Measurements from ENCODE around the gene SWSAP1. TPM values are rescaled to one million over a fixed set of nuclear protein-coding genes. Genes with fewer than 3 reads are reported as not detected.

SWSAP1 gene
- total and polyA plus RNA-seq, 2 of the 8 experiments (the other 6 are each of a cell fraction or from before 2014, with no cell fraction given): 3.1 to 5.2 TPM

- ChIA-PET CTCF (ENCODE audit: partially characterized antibody) (interaction anchor here (0.6 to 2.6 kb wide), 3 partner anchors 16 to 1290 kb away, joined by 3 to 26 read pairs (median 4); partner anchors contain the start of gene SWSAP1), POLR2A (ENCODE audit: partially characterized antibody) (interaction anchor here (0.8 to 3.1 kb wide), 4 partner anchors 11 to 22 kb away, joined by 3 to 34 read pairs (median 6); partner anchors contain the start of gene SWSAP1)
- H3K27ac ChIP-seq (ENCODE audit: low read depth, low read length): no peak overlapping the region
- H2BK120ac ChIP-seq (replicated peaks; ENCODE audit: low read depth, low read length): no peak overlapping the region
- H3K14ac ChIP-seq (ENCODE audit: insufficient read length): no peak overlapping the region
- DNase-seq (ENCODE audit: low read depth in 1 of 2, low spot score in 2 of 2) (no peak), FAIRE-seq (no peak)
- H3K79me1 ChIP-seq (ENCODE audit: low read depth, low read length): peaks cover 3% of the 10 kb centered on the region; the same call in 1 of the 2 replicates
- no peak overlapping the region for H3K18ac ChIP-seq (ENCODE audit: extremely low read depth, low read length)
- no peak for TF ChIP-seq MAFK (IDR thresholded peaks at IDR 0.05; ENCODE audit: low read depth, low read length)
- TF ChIP-seq SP1 (IDR thresholded peaks at IDR 0.05; ENCODE audit: low read depth, low read length): no peak
- TF ChIP-seq RBBP5 (IDR thresholded peaks at IDR 0.05; ENCODE audit: borderline replicate concordance, low read depth, low read length): no peak
- TF ChIP-seq POLR2AphosphoS5 (IDR thresholded peaks at IDR 0.05; ENCODE audit: low read depth, low read length): no peak
- TF ChIP-seq CHD2 (IDR thresholded peaks at IDR 0.05; ENCODE audit: low read length): no peak
- TF ChIP-seq TAF7 (optimal IDR thresholded peaks at IDR 0.05; ENCODE audit: borderline replicate concordance, low read depth, low read length): no peak
- TF ChIP-seq EZH2 (IDR thresholded peaks at IDR 0.05; ENCODE audit: low read depth, low read length, severe bottlenecking): no peak
- TF ChIP-seq SIRT6 (IDR thresholded peaks at IDR 0.05; ENCODE audit: low read length): no peak
- no peak for TF ChIP-seq CHD1 (IDR thresholded peaks at IDR 0.05; ENCODE audit: low read depth, low read length)
- peaks cover 3 to 17% (median 11%) of the 10 kb centered on the region in 4 experiments for H3K4me1 ChIP-seq (replicated peaks in 1 of 4; ENCODE audit: control insufficient read depth in 3 of 4, insufficient read depth in 4 of 4, low read length in 3 of 4)
- no peak overlapping the region for H3K4me3 ChIP-seq (ENCODE audit: extremely low read depth in 1 of 4, insufficient read depth in 2 of 4, low read depth in 3 of 4, low read length in 4 of 4)
- no peak overlapping the region for H4K5ac ChIP-seq (ENCODE audit: insufficient read length, low read depth, low read length)
- H2AK5ac ChIP-seq (ENCODE audit: low read depth, low read length): no peak overlapping the region
- peaks cover 0 to 5% of the 10 kb centered on the region in 2 experiments for H4K20me1 ChIP-seq (replicated peaks in 1 of 2; ENCODE audit: control insufficient read depth in 1 of 2, insufficient read depth in 2 of 2, low read length in 2 of 2)
- no peak overlapping the region for H2BK20ac ChIP-seq (ENCODE audit: low read length)
- no peaks in the 10 kb centered on the region for H3K36me3 ChIP-seq (ENCODE audit: control insufficient read depth in 2 of 4, insufficient read depth in 4 of 4, low read length in 3 of 4)
- H3K23ac ChIP-seq (ENCODE audit: insufficient read length): no peak overlapping the region
- no peak overlapping the region for H2BK12ac ChIP-seq (ENCODE audit: low read depth, low read length)
- H2BK5ac ChIP-seq (ENCODE audit: low read depth, low read length): no peak overlapping the region
- H3K27me3 ChIP-seq (replicated peaks in 1 of 4; ENCODE audit: control insufficient read depth in 3 of 4, extremely low read depth in 1 of 4, insufficient read depth in 3 of 4, low read length in 3 of 4): peaks cover 0 to 17% (median 12%) of the 10 kb centered on the region in 4 experiments; a peak in 3 of 7 replicates
- no peak overlapping the region for H4K91ac ChIP-seq (replicated peaks; ENCODE audit: insufficient read length, low read length)
- no peak overlapping the region for H4K8ac ChIP-seq (ENCODE audit: extremely low read depth, insufficient read depth, low read length)
- peaks cover 18% of the 10 kb centered on the region; the same call in 1 of the 2 replicates for H3K23me2 ChIP-seq (ENCODE audit: low read depth, low read length)
- 93% methylated on average over 11 of the region's 11 CpGs; no CpG with 5 or more reads in 1 of the 2 experiments for WGBS, 2 experiments (ENCODE audit: extremely low coverage in 1 of 2, insufficient coverage in 1 of 2, insufficient read length in 1 of 2, insufficient replicate concordance in 2 of 2, low coverage in 1 of 2, low lambda C conversion rate in 2 of 2, missing lambda C conversion rate in 1 of 2)
- no peaks in the 10 kb centered on the region for H3K79me2 ChIP-seq (ENCODE audit: control insufficient read depth in 1 of 2, insufficient read depth in 2 of 2, low read length in 2 of 2)
- H3K4me2 ChIP-seq (ENCODE audit: insufficient read depth in 1 of 2, low read depth in 2 of 2, low read length in 2 of 2): no peak overlapping the region
- H2BK15ac ChIP-seq (ENCODE audit: low read length): no peak overlapping the region
- H3K4ac ChIP-seq (replicated peaks; ENCODE audit: insufficient read length, low read depth, low read length): no peak overlapping the region
- H3K9ac ChIP-seq (replicated peaks in 1 of 4; ENCODE audit: extremely low read depth in 1 of 4, low read depth in 3 of 4, low read length in 3 of 4): no peak overlapping the region
- no peak overlapping the region for H2AFZ ChIP-seq (ENCODE audit: low read length)
- H3K9me3 ChIP-seq (ENCODE audit: insufficient read depth in 2 of 2, low read depth in 1 of 2, low read length in 1 of 2): no peaks in the 10 kb centered on the region
- H3K56ac ChIP-seq (replicated peaks; ENCODE audit: insufficient read length, low read depth, low read length): no peak overlapping the region
These were observed 15.0 kb upstream of the SWSAP1 start for GRCh38 chr19:11359421-11359820.
